ENCODE results near the gene AGT. TPM values are rescaled to one million over a fixed set of nuclear protein-coding genes. Genes with fewer than 3 reads are reported as not detected.

Gene AGT
- total RNA-seq, 2 donors from 2014 or later = 4.7 to 12.0 TPM

GRCh38 chr1:230679192-230679591 lies 34.7 kb downstream of the AGT start:
- Histone ChIP-seq H3K27ac (no peak overlapping the region), H3K9me3 (no peaks in the 10 kb centered on the region), H3K36me3 (peaks cover 0 to 2% of the 10 kb centered on the region in 2 donors), H3K27me3 (replicated peaks; ENCODE audit: insufficient read depth) (no peaks in the 10 kb centered on the region), H3K4me3 (no peak overlapping the region), H3K4me1 (replicated peaks) (no peaks in the 10 kb centered on the region)
- no peak for DNase-seq (ENCODE audit: low spot score)
- TF ChIP-seq POLR2A (IDR thresholded peaks at IDR 0.05) = no peak
- no peak for TF ChIP-seq CTCF (IDR thresholded peaks at IDR 0.05)
- TF ChIP-seq POLR2AphosphoS5 (IDR thresholded peaks at IDR 0.05) = no peak
- intact Hi-C loops (cut with DNase I) = no loop called here
- 62% methylated on average over 3 of the region's 3 CpGs for WGBS

GRCh38 chr1:230677200-230677599 lies 36.7 kb downstream of the AGT start:
- WGBS = 100% methylated on average over 1 of the region's 1 CpG
- no peaks in the 10 kb centered on the region for H3K4me1 ChIP-seq (replicated peaks)
- H3K9me3 ChIP-seq = no peaks in the 10 kb centered on the region
- intact Hi-C loops (cut with DNase I) = no loop called here
- H3K36me3 ChIP-seq = peaks cover 2 to 3% of the 10 kb centered on the region in 2 donors
- TF ChIP-seq CTCF (IDR thresholded peaks at IDR 0.05) (no peak), POLR2A (IDR thresholded peaks at IDR 0.05) (no peak), POLR2AphosphoS5 (IDR thresholded peaks at IDR 0.05) (no peak)
- DNase-seq (ENCODE audit: low spot score) = no peak
- H3K4me3 ChIP-seq = no peak overlapping the region
- H3K27ac ChIP-seq = no peak overlapping the region
- H3K27me3 ChIP-seq (replicated peaks; ENCODE audit: insufficient read depth) = no peaks in the 10 kb centered on the region

- no peaks in the 10 kb centered on the region for H3K9me3 ChIP-seq
- no peak for TF ChIP-seq CTCF (IDR thresholded peaks at IDR 0.05)
- TF ChIP-seq POLR2A (IDR thresholded peaks at IDR 0.05) = no peak
- H3K4me3 ChIP-seq = no peak overlapping the region
- H3K4me1 ChIP-seq (replicated peaks) = no peaks in the 10 kb centered on the region
- WGBS = 95% methylated on average over 2 of the region's 2 CpGs
- intact Hi-C loops (cut with DNase I) = no loop called here
- no peak overlapping the region for H3K27ac ChIP-seq
- no peak for DNase-seq (ENCODE audit: low spot score)
- no peaks in the 10 kb centered on the region for H3K27me3 ChIP-seq (replicated peaks; ENCODE audit: insufficient read depth)
- peaks cover 2 to 4% of the 10 kb centered on the region in 2 donors for H3K36me3 ChIP-seq
Observed at GRCh38 chr1:230674581-230674980, 39.3 kb downstream of the AGT start.

GRCh38 chr1:230669543-230669942 lies 44.4 kb downstream of the AGT start:
- no peaks in the 10 kb centered on the region for H3K9me3 ChIP-seq
- DNase-seq (ENCODE audit: low spot score) = no peak
- WGBS = 74% methylated on average over 8 of the region's 8 CpGs
- no peak overlapping the region for H3K27ac ChIP-seq
- no peaks in the 10 kb centered on the region for H3K4me1 ChIP-seq (replicated peaks)
- H3K36me3 ChIP-seq = peaks cover 0 to 7% of the 10 kb centered on the region in 2 donors
- TF ChIP-seq POLR2A (IDR thresholded peaks at IDR 0.05) = no peak
- no peak for TF ChIP-seq CTCF (IDR thresholded peaks at IDR 0.05)
- TF ChIP-seq POLR2AphosphoS5 (IDR thresholded peaks at IDR 0.05) = no peak
- no peaks in the 10 kb centered on the region for H3K27me3 ChIP-seq (replicated peaks; ENCODE audit: insufficient read depth)
- intact Hi-C loops (cut with DNase I) = no loop called here
- H3K4me3 ChIP-seq = no peak overlapping the region

- Histone ChIP-seq H3K27ac (no peak overlapping the region), H3K9me3 (no peaks in the 10 kb centered on the region), H3K36me3 (peaks cover 0 to 7% of the 10 kb centered on the region in 2 donors), H3K4me3 (no peak overlapping the region), H3K4me1 (replicated peaks) (no peaks in the 10 kb centered on the region), H3K27me3 (replicated peaks; ENCODE audit: insufficient read depth) (no peaks in the 10 kb centered on the region)
- WGBS = 85% methylated on average over 6 of the region's 6 CpGs
- intact Hi-C loops (cut with DNase I) = no loop called here
- TF ChIP-seq CTCF (IDR thresholded peaks at IDR 0.05) (no peak), POLR2A (IDR thresholded peaks at IDR 0.05) (no peak), POLR2AphosphoS5 (IDR thresholded peaks at IDR 0.05) (no peak)
- no peak for DNase-seq (ENCODE audit: low spot score)
Observed at GRCh38 chr1:230668227-230668626, 45.7 kb downstream of the AGT start.
